ENCODE data around the gene BCHE.

BCHE gene

GRCh38 chr3:165748094-165748493 is 89.1 kb downstream of the BCHE start:
- no peak overlapping the region for H3K4me3 ChIP-seq (ENCODE audit: low read depth, low read length)
- TF ChIP-seq CTCF (conservative IDR thresholded peaks at IDR 0.05; ENCODE audit: low read depth, low read length) = no peak
- DNase-seq (ENCODE audit: low read depth) = no peak

GRCh38 chr3:165746874-165747273 is 90.3 kb downstream of the BCHE start:
- no peak for DNase-seq (ENCODE audit: low read depth)
- no peak overlapping the region for H3K4me3 ChIP-seq (ENCODE audit: low read depth, low read length)
- TF ChIP-seq CTCF (conservative IDR thresholded peaks at IDR 0.05; ENCODE audit: low read depth, low read length) = no peak

GRCh38 chr3:165744025-165744424 is 93.2 kb downstream of the BCHE start:
- H3K4me3 ChIP-seq (ENCODE audit: low read depth, low read length) = no peak overlapping the region
- no peak for TF ChIP-seq CTCF (conservative IDR thresholded peaks at IDR 0.05; ENCODE audit: low read depth, low read length)

GRCh38 chr3:165742351-165742750 is 94.9 kb downstream of the BCHE start:
- no peak for TF ChIP-seq CTCF (conservative IDR thresholded peaks at IDR 0.05; ENCODE audit: low read depth, low read length)
- no peak for DNase-seq (ENCODE audit: low read depth)
- no peak overlapping the region for H3K4me3 ChIP-seq (ENCODE audit: low read depth, low read length)

More at GRCh38 chr3:165744025-165744424, 93.2 kb downstream of the BCHE start:
- no peak for DNase-seq (ENCODE audit: low read depth)

- no peak overlapping the region for H3K4me3 ChIP-seq (ENCODE audit: low read depth, low read length)
- DNase-seq (ENCODE audit: low read depth) = no peak
- no peak for TF ChIP-seq CTCF (conservative IDR thresholded peaks at IDR 0.05; ENCODE audit: low read depth, low read length)
Measured at GRCh38 chr3:165729756-165730155, 107.5 kb downstream of the BCHE start.

GRCh38 chr3:165728924-165729323 is 108.3 kb downstream of the BCHE start:
- TF ChIP-seq CTCF (conservative IDR thresholded peaks at IDR 0.05; ENCODE audit: low read depth, low read length) = no peak
- H3K4me3 ChIP-seq (ENCODE audit: low read depth, low read length) = no peak overlapping the region
- DNase-seq (ENCODE audit: low read depth) = no peak

- no peak overlapping the region for H3K4me3 ChIP-seq (ENCODE audit: low read depth, low read length)
- TF ChIP-seq CTCF (conservative IDR thresholded peaks at IDR 0.05; ENCODE audit: low read depth, low read length) = no peak
- DNase-seq (ENCODE audit: low read depth) = no peak
Measured at GRCh38 chr3:165725296-165725695, 111.9 kb downstream of the BCHE start.

All from choroid plexus epithelial cell (primary cell).